RWPE1 (cell line): Measurements from ENCODE around the gene SENP1.

Experiments used
- CTCF ChIA-PET: fragments of 350-600 bp; sonication (Branson Sonifier 250); formaldehyde crosslinking; extraction: SDS; loops from one replicate; lab custom pipeline; 2021; lab: Yijun Ruan, JAX
- POLR2A ChIA-PET: fragments of 400-600 bp; formaldehyde crosslinking; extraction: SDS; loops from one replicate; lab custom pipeline; 2020; ENCODE audit warnings: antibody characterized with exemption; ENCODE audit not compliant: low non-redundant PET; lab: Yijun Ruan, JAX
- DNase-seq: peaks from one replicate; pipeline ENCODE4 v3.0.0; 2012; ENCODE audit warnings: low spot score
- H3K27ac ChIP-seq: fragments of 450-650 bp; 2 replicates; pipeline ENCODE4 v1.5.1; 2017
- TF ChIP-seq, protein P1 (sequence below): fragments of 450-650 bp; conservative IDR thresholded peaks from 2 replicates; pipeline ENCODE4 v1.5.1; 2017; ENCODE audit warnings: low read depth, mild to moderate bottlenecking

Gene SENP1

DNA sequence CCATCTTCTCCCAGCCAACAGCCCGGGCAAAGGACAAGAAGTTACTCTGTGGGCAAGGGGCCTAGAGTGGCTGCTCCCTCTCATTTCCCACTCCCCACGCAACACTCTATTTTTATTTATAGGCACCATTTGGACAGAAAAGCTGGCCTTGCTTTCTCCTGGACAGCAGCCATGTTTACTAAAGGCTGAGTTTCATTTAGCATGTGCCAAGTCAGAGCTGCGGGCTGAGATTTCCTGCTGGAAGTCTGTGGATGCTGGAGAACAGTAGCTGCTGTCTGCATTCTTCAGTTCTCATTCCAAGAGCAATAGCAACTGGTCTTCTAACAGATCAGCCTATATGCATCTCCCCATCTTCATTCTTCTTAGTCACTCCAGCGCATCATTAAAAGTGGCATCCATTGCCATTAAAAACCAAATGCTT is 109.9 kb downstream of the SENP1 start:
- ChIA-PET CTCF (no interaction called here), POLR2A (no interaction called here)
- no peak for DNase-seq
- TF ChIP-seq, protein P1, sequence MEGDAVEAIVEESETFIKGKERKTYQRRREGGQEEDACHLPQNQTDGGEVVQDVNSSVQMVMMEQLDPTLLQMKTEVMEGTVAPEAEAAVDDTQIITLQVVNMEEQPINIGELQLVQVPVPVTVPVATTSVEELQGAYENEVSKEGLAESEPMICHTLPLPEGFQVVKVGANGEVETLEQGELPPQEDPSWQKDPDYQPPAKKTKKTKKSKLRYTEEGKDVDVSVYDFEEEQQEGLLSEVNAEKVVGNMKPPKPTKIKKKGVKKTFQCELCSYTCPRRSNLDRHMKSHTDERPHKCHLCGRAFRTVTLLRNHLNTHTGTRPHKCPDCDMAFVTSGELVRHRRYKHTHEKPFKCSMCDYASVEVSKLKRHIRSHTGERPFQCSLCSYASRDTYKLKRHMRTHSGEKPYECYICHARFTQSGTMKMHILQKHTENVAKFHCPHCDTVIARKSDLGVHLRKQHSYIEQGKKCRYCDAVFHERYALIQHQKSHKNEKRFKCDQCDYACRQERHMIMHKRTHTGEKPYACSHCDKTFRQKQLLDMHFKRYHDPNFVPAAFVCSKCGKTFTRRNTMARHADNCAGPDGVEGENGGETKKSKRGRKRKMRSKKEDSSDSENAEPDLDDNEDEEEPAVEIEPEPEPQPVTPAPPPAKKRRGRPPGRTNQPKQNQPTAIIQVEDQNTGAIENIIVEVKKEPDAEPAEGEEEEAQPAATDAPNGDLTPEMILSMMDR = no peak
- no peak overlapping the region for H3K27ac ChIP-seq

DNA sequence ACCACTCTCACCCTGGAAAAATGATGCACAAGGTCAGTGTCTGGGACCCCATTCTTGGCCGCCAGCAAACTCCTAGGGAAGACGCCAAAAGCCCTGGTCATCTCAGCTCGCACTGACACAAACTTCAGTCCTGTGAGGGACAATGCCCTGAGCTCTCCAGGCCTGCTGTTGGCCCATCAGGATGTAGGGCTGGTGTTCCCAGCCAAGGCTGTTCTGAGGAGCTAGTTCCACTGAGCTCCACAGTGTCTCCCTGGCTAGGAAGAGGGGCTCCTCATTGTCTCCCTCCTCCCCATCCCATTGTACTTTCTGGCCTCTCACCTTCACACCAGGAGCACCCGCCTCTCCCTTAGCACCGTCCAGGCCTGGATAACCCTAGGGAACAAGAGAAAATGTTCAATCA is 112.4 kb downstream of the SENP1 start:
- ChIA-PET CTCF (interaction anchor here (1.0 kb wide), 1 partner anchor 30 kb away, joined by 5 read pairs; the partner anchor contains the start of gene TMEM106C), POLR2A (no interaction called here)
- no peak overlapping the region for H3K27ac ChIP-seq
- TF ChIP-seq, protein P1 = no peak
- DNase-seq = no peak
